ENCODE results near the gene MKI67. TPM values are rescaled to one million over a fixed set of nuclear protein-coding genes. Genes with fewer than 3 reads are reported as not detected.

MKI67 gene
- total and polyA plus RNA-seq, 2 of the 4 experiments (the other 2 are of a cell fraction): 13.5 to 36.4 TPM

GRCh38 chr10:128174581-128175559, 48.6 kb upstream of the MKI67 start:
- Histone ChIP-seq H2AFZ (replicated peaks; ENCODE audit: low read length, poor library complexity) (no peak overlapping the region), H3K4me2 (ENCODE audit: low read depth, low read length) (no peak overlapping the region), H4K20me1 (ENCODE audit: insufficient read depth, low read length) (no peaks in the 10 kb centered on the region), H2AK5ac (ENCODE audit: low read depth, low read length) (no peak overlapping the region), H4K8ac (ENCODE audit: low read depth in 2 of 2, low read length in 2 of 2) (no peak overlapping the region), H2BK20ac (ENCODE audit: low read depth, low read length) (no peak overlapping the region), H2AK9ac (replicated peaks; ENCODE audit: low read depth, low read length, poor library complexity) (no peak overlapping the region), H2BK120ac (ENCODE audit: low read depth, low read length) (no peak overlapping the region), H3K4ac (ENCODE audit: low read depth, low read length) (no peak overlapping the region), H3K56ac (ENCODE audit: extremely low read depth, insufficient read depth, low read length) (no peak overlapping the region), H2BK15ac (ENCODE audit: low read depth, low read length) (no peak overlapping the region), H3K79me1 (ENCODE audit: low read depth in 1 of 2, low read length in 2 of 2) (no peaks in the 10 kb centered on the region), H3K36me3 (ENCODE audit: control insufficient read depth, insufficient read depth, low read length) (no peaks in the 10 kb centered on the region), H3K27me3 (ENCODE audit: control insufficient read depth, insufficient read depth, low read length) (no peaks in the 10 kb centered on the region), H3K4me3 (ENCODE audit: insufficient read depth, low read depth, low read length) (no peak overlapping the region), H3K4me1 (ENCODE audit: control insufficient read depth, insufficient read depth, low read length) (no peaks in the 10 kb centered on the region), H3K9ac (ENCODE audit: low read depth, low read length) (no peak overlapping the region), H3K27ac (ENCODE audit: insufficient read depth, low read length) (no peak overlapping the region), H4K91ac (ENCODE audit: insufficient read depth, low read depth, low read length) (no peak overlapping the region), H3K9me1 (ENCODE audit: insufficient read depth, low read length) (no peaks in the 10 kb centered on the region), H3K14ac (replicated peaks; ENCODE audit: low read depth, low read length) (no peak overlapping the region), H4K5ac (ENCODE audit: low read depth, low read length) (no peak overlapping the region), H3K23ac (ENCODE audit: low read depth, low read length) (no peak overlapping the region), H2BK5ac (ENCODE audit: low read depth, low read length, poor library complexity, severe bottlenecking) (no peak overlapping the region), H3K9me3 (ENCODE audit: control insufficient read depth, insufficient read depth, low read length) (0 out of 2 replicates have a peak, but pooled peaks cover 2% of the 10 kb centered on the region), H3K18ac (ENCODE audit: low read depth, low read length) (no peak overlapping the region)
- TF ChIP-seq ELK1 (IDR thresholded peaks at IDR 0.05; ENCODE audit: borderline replicate concordance, low read depth, low read length): no peak
- TF ChIP-seq MAFK (IDR thresholded peaks at IDR 0.05; ENCODE audit: low read depth, low read length): no peak
- TF ChIP-seq RCOR1 (IDR thresholded peaks at IDR 0.05; ENCODE audit: insufficient replicate concordance, low read length): no peak
- no peak for TF ChIP-seq MXI1 (IDR thresholded peaks at IDR 0.05; ENCODE audit: borderline replicate concordance, low read depth, low read length)
- TF ChIP-seq USF2 (IDR thresholded peaks at IDR 0.05; ENCODE audit: low read depth, low read length): no peak
- no peak for TF ChIP-seq RFX5 (IDR thresholded peaks at IDR 0.05; ENCODE audit: low read depth, low read length)
- no peak for TF ChIP-seq NFE2L2 (IDR thresholded peaks at IDR 0.05; ENCODE audit: low read depth, low read length)
- TF ChIP-seq CTCF (conservative IDR thresholded peaks at IDR 0.05; ENCODE audit: low read depth, low read length): no peak
- no peak for TF ChIP-seq POLR2A (IDR thresholded peaks at IDR 0.05; ENCODE audit: low read depth, low read length)
- TF ChIP-seq BHLHE40 (IDR thresholded peaks at IDR 0.05; ENCODE audit: low read depth, low read length): no peak
- no peak for TF ChIP-seq MAZ (IDR thresholded peaks at IDR 0.05; ENCODE audit: borderline replicate concordance, low read depth, low read length)
- no peak for TF ChIP-seq SMC3 (IDR thresholded peaks at IDR 0.05; ENCODE audit: low read depth, low read length)
- no peak for TF ChIP-seq CHD1 (IDR thresholded peaks at IDR 0.05; ENCODE audit: low read depth, low read length)
- ATAC-seq (ENCODE audit: low read depth) (no peak), DNase-seq (no peak)
- dilution Hi-C loops (cut with HindIII; ENCODE audit: low sequenced_read_pairs, unreplicated experiment) (no loop called here), intact Hi-C loops (cut with micrococcal nuclease) (no loop called here), in situ Hi-C loops (cut with MboI; ENCODE audit: low sequenced_read_pairs) (no loop called here)
- ChIA-PET POLR2A (ENCODE audit: unreplicated experiment) (no interaction called here), CTCF (interaction anchor here (0.7 kb wide), 1 partner anchor 1234 kb away, joined by 3 read pairs; no protein-coding TSS in a partner anchor)
- BruUV-seq (replicated peaks): no TSS peak
- WGBS, 2 experiments (ENCODE audit: extremely low coverage in 2 of 2, insufficient read length in 1 of 2): 76% methylated on average over 2 of the region's 4 CpGs; no CpG with 5 or more reads in 1 of the 2 experiments
